Muscle of leg (tissue), 11 donors: ENCODE results near the gene PRKCD. TPM values are rescaled to one million over a fixed set of nuclear protein-coding genes. Genes with fewer than 3 reads are reported as not detected.

Source experiments
- DNase-seq: peaks from one replicate; pipeline ENCODE4 v3.0.0; 2013
- H3K27ac ChIP-seq: one replicate; pipeline ENCODE4 v1.5.1; 2013; ENCODE audit warnings: mild to moderate bottlenecking, low read length, control low read depth
- H3K27me3 ChIP-seq: one replicate; pipeline ENCODE4 v1.6.1; 2013; ENCODE audit warnings: low read length; ENCODE audit not compliant: control insufficient read depth, insufficient read depth
- H3K36me3 ChIP-seq: one replicate; pipeline ENCODE4 v1.6.1; 2013; ENCODE audit warnings: low read length; ENCODE audit not compliant: control insufficient read depth, insufficient read depth
- H3K4me1 ChIP-seq: one replicate; pipeline ENCODE4 v1.6.1; 2013; ENCODE audit warnings: low read length; ENCODE audit not compliant: control insufficient read depth, insufficient read depth
- H3K4me3 ChIP-seq: one replicate; pipeline ENCODE4 v1.5.1; 2013; ENCODE audit warnings: low read length, control low read depth
- H3K9me3 ChIP-seq: replicated peaks from 2 replicates; pipeline ENCODE4 v1.6.1; 2013; ENCODE audit warnings: low read depth, low read length; ENCODE audit not compliant: control insufficient read depth
- WGBS: methylation state at CpG from one replicate; pipeline ENCODE4 v1.1.5; 2013; ENCODE audit warnings: missing lambda C conversion rate; ENCODE audit not compliant: insufficient coverage; 5-methylcytosine and 5-hydroxymethylcytosine counted together
- polyA plus RNA-seq, 8 donors: library from polyadenylated mRNA; unstranded; fragments of 120-200 nt; gene quantifications; one replicate each; pipeline versions ENCODE4 v1.2.1 to v1.2.3, GENCODE V29; 2013; ENCODE audit warnings: inconsistent platforms in 1 of 8, low replicate concordance in 1 of 8; ENCODE audit not compliant: insufficient read length in 8 of 8, insufficient read depth in 1 of 8
- total RNA-seq: library from RNA; stranded (reverse); fragments of 120-200 nt; gene quantifications from one replicate; pipeline ENCODE4 v1.2.4, GENCODE V29; 2013

Gene PRKCD
- total and polyA plus RNA-seq, 9 donors, result 1.5 to 11.8 (median 7.9) TPM

- Histone ChIP-seq H3K4me1 (peaks cover 10% of the 10 kb centered on the region), H3K27ac (no peak overlapping the region), H3K9me3 (no peaks in the 10 kb centered on the region), H3K27me3 (no peaks in the 10 kb centered on the region), H3K36me3 (peaks cover 57% of the 10 kb centered on the region), H3K4me3 (no peak overlapping the region)
- 97% methylated on average over 3 of the region's 6 CpGs for WGBS
- DNase-seq, result no peak
Observed at GRCh38 chr3:53225181-53225580, 64.2 kb downstream of the PRKCD start.

GRCh38 chr3:53225651-53226050, 64.6 kb downstream of the PRKCD start:
- 93% methylated on average over 4 of the region's 7 CpGs for whole genome bisulfite sequencing
- peaks cover 10% of the 10 kb centered on the region for H3K4me1 ChIP-seq
- peaks cover 62% of the 10 kb centered on the region for H3K36me3 ChIP-seq
- no peak overlapping the region for H3K27ac ChIP-seq
- DNase-seq, result no peak
- H3K27me3 ChIP-seq, result no peaks in the 10 kb centered on the region
- H3K9me3 ChIP-seq, result no peaks in the 10 kb centered on the region
- H3K4me3 ChIP-seq, result no peak overlapping the region

- H3K9me3 ChIP-seq, result no peaks in the 10 kb centered on the region
- 86% methylated on average over 10 of the region's 12 CpGs for WGBS
- H3K4me1 ChIP-seq, result peaks cover 10% of the 10 kb centered on the region
Observed at GRCh38 chr3:53226142-53226840, 65.3 kb downstream of the PRKCD start.

GRCh38 chr3:53226841-53227407, 65.9 kb downstream of the PRKCD start:
- Histone ChIP-seq H3K36me3 (peaks cover 74% of the 10 kb centered on the region), H3K4me3 (no peak overlapping the region), H3K27ac (no peak overlapping the region), H3K27me3 (no peaks in the 10 kb centered on the region), H3K4me1 (peaks cover 10% of the 10 kb centered on the region), H3K9me3 (no peaks in the 10 kb centered on the region)
- DNase-seq, result no peak
- WGBS, result 88% methylated on average over 10 of the region's 17 CpGs

More at GRCh38 chr3:53226142-53226840, 65.3 kb downstream of the PRKCD start:
- no peaks in the 10 kb centered on the region for H3K27me3 ChIP-seq
- DNase-seq, result no peak
- peaks cover 68% of the 10 kb centered on the region for H3K36me3 ChIP-seq
- no peak overlapping the region for H3K27ac ChIP-seq
- no peak overlapping the region for H3K4me3 ChIP-seq

GRCh38 chr3:53227993-53228885, 67.2 kb downstream of the PRKCD start:
- no peak overlapping the region for H3K4me3 ChIP-seq
- H3K9me3 ChIP-seq, result no peaks in the 10 kb centered on the region
- H3K27ac ChIP-seq, result no peak overlapping the region
- H3K27me3 ChIP-seq, result no peaks in the 10 kb centered on the region
- peaks cover 17% of the 10 kb centered on the region for H3K4me1 ChIP-seq
- WGBS, result 95% methylated on average over 20 of the region's 24 CpGs
- H3K36me3 ChIP-seq, result peaks cover 81% of the 10 kb centered on the region
- no peak for DNase-seq

GRCh38 chr3:53229171-53229570, 68.2 kb downstream of the PRKCD start:
- peaks cover 10% of the 10 kb centered on the region for H3K4me1 ChIP-seq
- no peaks in the 10 kb centered on the region for H3K27me3 ChIP-seq
- no peak overlapping the region for H3K4me3 ChIP-seq
- no peaks in the 10 kb centered on the region for H3K9me3 ChIP-seq
- 96% methylated on average over 13 of the region's 14 CpGs for WGBS
- peaks cover 88% of the 10 kb centered on the region for H3K36me3 ChIP-seq
- no peak overlapping the region for H3K27ac ChIP-seq
- no peak for DNase-seq

- no peaks in the 10 kb centered on the region for H3K27me3 ChIP-seq
- H3K4me3 ChIP-seq, result no peak overlapping the region
- no peaks in the 10 kb centered on the region for H3K9me3 ChIP-seq
- WGBS, result 92% methylated on average over 2 of the region's 2 CpGs
- H3K4me1 ChIP-seq, result peaks cover 10% of the 10 kb centered on the region
- H3K36me3 ChIP-seq, result peaks cover 88% of the 10 kb centered on the region
- DNase-seq, result no peak
- H3K27ac ChIP-seq, result no peak overlapping the region
Observed at GRCh38 chr3:53229606-53230005, 68.6 kb downstream of the PRKCD start.

- peaks cover 10% of the 10 kb centered on the region for H3K4me1 ChIP-seq
Observed at GRCh38 chr3:53230041-53230621, 69.1 kb downstream of the PRKCD start.

GRCh38 chr3:53230789-53231188, 69.8 kb downstream of the PRKCD start:
- Histone ChIP-seq H3K9me3 (no peaks in the 10 kb centered on the region), H3K4me3 (no peak overlapping the region)

More at GRCh38 chr3:53230041-53230621, 69.1 kb downstream of the PRKCD start:
- H3K9me3 ChIP-seq, result no peaks in the 10 kb centered on the region
- no peak overlapping the region for H3K4me3 ChIP-seq
- no peak for DNase-seq
- 84% methylated on average over 13 of the region's 16 CpGs for WGBS
- H3K36me3 ChIP-seq, result peaks cover 86% of the 10 kb centered on the region
- H3K27ac ChIP-seq, result no peak overlapping the region
- H3K27me3 ChIP-seq, result no peaks in the 10 kb centered on the region

More at GRCh38 chr3:53230789-53231188, 69.8 kb downstream of the PRKCD start:
- no peaks in the 10 kb centered on the region for H3K27me3 ChIP-seq
- peaks cover 86% of the 10 kb centered on the region for H3K36me3 ChIP-seq
- no peak for DNase-seq
- peaks cover 14% of the 10 kb centered on the region for H3K4me1 ChIP-seq
- H3K27ac ChIP-seq, result no peak overlapping the region
- 82% methylated on average over 5 of the region's 5 CpGs for WGBS
